Measurements from ENCODE around the gene ASPSCR1. TPM values are rescaled to one million over a fixed set of nuclear protein-coding genes. Genes with fewer than 3 reads are reported as not detected.

ASPSCR1 gene
- total and polyA plus RNA-seq, 2 of the 13 experiments (the other 11 are each of a cell fraction or from before 2014, with no cell fraction given): 274 to 314 TPM

DNA sequence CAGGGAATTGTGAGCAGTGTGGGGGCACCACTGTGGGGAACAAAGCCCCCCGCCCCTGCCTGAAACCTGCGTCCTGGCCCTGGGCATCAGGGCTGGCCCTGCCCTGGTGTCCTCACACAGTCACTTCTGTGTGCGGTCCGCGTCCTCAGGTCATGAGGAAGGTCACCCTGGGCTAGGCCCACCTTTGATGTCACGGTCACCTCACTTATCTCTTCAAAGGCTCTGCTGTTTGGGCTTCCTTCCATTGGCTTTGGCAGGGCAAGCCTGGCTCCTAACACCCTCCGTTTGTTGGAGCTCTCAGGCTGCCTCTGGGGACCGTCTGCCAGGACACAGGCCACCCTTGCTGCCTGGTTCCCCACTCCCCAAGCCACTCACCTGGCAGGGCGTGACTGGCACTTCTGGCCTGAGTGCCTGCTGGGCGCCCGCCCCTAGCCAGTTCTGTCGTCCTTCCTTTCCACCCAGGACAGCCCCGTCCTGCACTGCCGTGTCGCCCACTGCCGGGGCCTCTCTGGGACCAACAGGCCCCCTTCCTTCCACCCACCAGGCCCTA lies 36.4 kb downstream of the ASPSCR1 start (continued):
- TF ChIP-seq U2AF1 (optimal IDR thresholded peaks at IDR 0.05; ENCODE audit: low read depth, low read length) (no peak), RCOR2 (CRISPR knock-in tag; IDR thresholded peaks at IDR 0.05) (no peak), MZF1 (CRISPR knock-in tag; IDR thresholded peaks at IDR 0.05; ENCODE audit: borderline replicate concordance) (no peak; the same call in 1 of the 2 replicates), ZNF503 (CRISPR knock-in tag; IDR thresholded peaks at IDR 0.05) (0 out of 2 replicates have a peak, but pooled peaks have one; percentile 39), THAP9 (CRISPR knock-in tag; IDR thresholded peaks at IDR 0.05; ENCODE audit: borderline replicate concordance) (no peak), CHD4 (IDR thresholded peaks at IDR 0.05; ENCODE audit: borderline replicate concordance, low read length) (no peak), ZSCAN20 (CRISPR knock-in tag; IDR thresholded peaks at IDR 0.05; ENCODE audit: borderline replicate concordance) (no peak), ZNF782 (CRISPR knock-in tag; IDR thresholded peaks at IDR 0.05; ENCODE audit: borderline replicate concordance) (no peak), HNRNPLL (IDR thresholded peaks at IDR 0.05; ENCODE audit: low read depth, low read length, poor library complexity, severe bottlenecking) (no peak), ZNF558 (CRISPR knock-in tag; IDR thresholded peaks at IDR 0.05; ENCODE audit: borderline replicate concordance) (no peak), RAD51 (IDR thresholded peaks at IDR 0.05; ENCODE audit: borderline replicate concordance) (no peak), ATF4 (CRISPR knock-in tag; IDR thresholded peaks at IDR 0.05) (no peak), PAWR (CRISPR knock-in tag; IDR thresholded peaks at IDR 0.05; ENCODE audit: borderline replicate concordance) (no peak), ZSCAN22 (CRISPR knock-in tag; IDR thresholded peaks at IDR 0.05) (no peak), NFE2L1 (CRISPR knock-in tag; IDR thresholded peaks at IDR 0.05; ENCODE audit: borderline replicate concordance) (no peak), ZNF724P (CRISPR knock-in tag; IDR thresholded peaks at IDR 0.05; ENCODE audit: borderline replicate concordance) (no peak)
- TF ChIP-seq, protein P1, sequence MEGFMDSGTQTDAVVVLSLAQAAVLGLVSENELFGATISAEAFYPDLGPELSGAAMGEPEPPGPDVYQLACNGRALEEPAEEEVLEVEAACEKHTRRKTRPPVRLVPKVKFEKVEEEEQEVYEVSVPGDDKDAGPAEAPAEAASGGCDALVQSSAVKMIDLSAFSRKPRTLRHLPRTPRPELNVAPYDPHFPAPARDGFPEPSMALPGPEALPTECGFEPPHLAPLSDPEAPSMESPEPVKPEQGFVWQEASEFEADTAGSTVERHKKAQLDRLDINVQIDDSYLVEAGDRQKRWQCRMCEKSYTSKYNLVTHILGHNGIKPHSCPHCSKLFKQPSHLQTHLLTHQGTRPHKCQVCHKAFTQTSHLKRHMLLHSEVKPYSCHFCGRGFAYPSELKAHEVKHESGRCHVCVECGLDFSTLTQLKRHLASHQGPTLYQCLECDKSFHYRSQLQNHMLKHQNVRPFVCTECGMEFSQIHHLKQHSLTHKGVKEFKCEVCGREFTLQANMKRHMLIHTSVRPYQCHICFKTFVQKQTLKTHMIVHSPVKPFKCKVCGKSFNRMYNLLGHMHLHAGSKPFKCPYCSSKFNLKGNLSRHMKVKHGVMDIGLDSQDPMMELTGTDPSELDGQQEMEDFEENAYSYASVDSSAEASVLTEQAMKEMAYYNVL (CRISPR knock-in tag; IDR thresholded peaks at IDR 0.05; ENCODE audit: borderline replicate concordance): no peak
